Epithelial cell of proximal tubule (primary cell): ENCODE data around the gene ZFP64. TPM values are rescaled to one million over a fixed set of nuclear protein-coding genes. Genes with fewer than 3 reads are reported as not detected.

Experiments used
- DNase-seq: peaks from one replicate; pipeline ENCODE4 v3.0.0-alpha.2; 2011; ENCODE audit warnings: low read depth
- H3K4me3 ChIP-seq: 2 replicates; pipeline ENCODE4 v1.5.1; 2011; ENCODE audit warnings: low read depth, mild to moderate bottlenecking, low read length
- total RNA-seq: library from RNA; depleted of rRNA; stranded (reverse); fragments of >200 nt; gene quantifications from 2 replicates; pipeline ENCODE4 v1.2.3, GENCODE V29; 2015
- TF ChIP-seq, protein P1 (sequence below): conservative IDR thresholded peaks from 2 replicates; pipeline ENCODE4 v1.5.1; 2012; ENCODE audit warnings: low read depth, mild to moderate bottlenecking, low read length

ZFP64 gene
- total RNA-seq, 1 donor from 2014 or later = 66.4 TPM

DNA sequence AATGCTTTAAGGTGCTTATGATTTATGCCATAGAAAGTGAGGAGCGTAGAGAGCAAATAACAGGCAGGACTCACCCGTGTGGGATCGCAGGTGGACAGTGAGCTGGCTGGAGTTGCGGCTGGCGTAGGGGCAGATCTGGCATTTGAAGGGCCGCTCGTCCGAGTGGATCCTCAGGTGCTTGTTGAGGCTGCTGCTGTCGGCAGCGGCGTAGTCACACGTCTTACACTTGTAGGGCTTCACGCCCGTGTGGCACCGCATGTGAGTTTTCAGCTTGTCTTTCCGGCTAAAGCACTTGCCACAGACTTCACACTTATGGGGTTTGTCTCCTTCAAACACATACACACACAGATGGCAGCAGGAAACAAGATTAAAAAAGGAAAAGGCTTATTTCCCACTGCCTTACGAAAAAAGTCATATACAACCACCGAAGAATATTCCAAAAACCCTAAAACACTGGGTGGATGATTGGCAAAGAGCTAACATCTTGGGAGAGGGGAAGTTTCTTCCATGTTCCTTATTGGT lies 31.5 kb downstream of the ZFP64 start:
- H3K4me3 ChIP-seq = no peak overlapping the region
- no peak for DNase-seq
- TF ChIP-seq, protein P1, sequence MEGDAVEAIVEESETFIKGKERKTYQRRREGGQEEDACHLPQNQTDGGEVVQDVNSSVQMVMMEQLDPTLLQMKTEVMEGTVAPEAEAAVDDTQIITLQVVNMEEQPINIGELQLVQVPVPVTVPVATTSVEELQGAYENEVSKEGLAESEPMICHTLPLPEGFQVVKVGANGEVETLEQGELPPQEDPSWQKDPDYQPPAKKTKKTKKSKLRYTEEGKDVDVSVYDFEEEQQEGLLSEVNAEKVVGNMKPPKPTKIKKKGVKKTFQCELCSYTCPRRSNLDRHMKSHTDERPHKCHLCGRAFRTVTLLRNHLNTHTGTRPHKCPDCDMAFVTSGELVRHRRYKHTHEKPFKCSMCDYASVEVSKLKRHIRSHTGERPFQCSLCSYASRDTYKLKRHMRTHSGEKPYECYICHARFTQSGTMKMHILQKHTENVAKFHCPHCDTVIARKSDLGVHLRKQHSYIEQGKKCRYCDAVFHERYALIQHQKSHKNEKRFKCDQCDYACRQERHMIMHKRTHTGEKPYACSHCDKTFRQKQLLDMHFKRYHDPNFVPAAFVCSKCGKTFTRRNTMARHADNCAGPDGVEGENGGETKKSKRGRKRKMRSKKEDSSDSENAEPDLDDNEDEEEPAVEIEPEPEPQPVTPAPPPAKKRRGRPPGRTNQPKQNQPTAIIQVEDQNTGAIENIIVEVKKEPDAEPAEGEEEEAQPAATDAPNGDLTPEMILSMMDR = no peak

DNA sequence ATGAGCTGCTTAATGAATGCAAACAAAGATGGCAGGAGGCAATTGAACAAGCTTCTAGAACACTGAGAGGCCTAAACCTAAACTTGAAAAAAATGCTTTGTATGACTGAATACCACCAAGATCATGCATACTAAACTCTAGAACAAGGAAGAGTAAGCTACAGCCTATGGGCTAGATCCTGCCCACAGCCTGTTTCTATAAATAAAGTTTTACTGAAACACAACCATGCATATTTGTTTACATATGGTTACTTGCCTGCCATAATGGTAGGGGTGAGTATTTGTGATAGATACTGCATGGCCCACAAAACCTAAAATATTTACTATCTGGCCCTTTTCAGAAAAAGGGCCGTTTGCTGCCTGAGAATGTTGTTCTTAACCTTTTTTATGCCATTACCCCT lies 37.0 kb downstream of the ZFP64 start:
- no peak for DNase-seq
- TF ChIP-seq, protein P1 = no peak
- H3K4me3 ChIP-seq = no peak overlapping the region

DNA sequence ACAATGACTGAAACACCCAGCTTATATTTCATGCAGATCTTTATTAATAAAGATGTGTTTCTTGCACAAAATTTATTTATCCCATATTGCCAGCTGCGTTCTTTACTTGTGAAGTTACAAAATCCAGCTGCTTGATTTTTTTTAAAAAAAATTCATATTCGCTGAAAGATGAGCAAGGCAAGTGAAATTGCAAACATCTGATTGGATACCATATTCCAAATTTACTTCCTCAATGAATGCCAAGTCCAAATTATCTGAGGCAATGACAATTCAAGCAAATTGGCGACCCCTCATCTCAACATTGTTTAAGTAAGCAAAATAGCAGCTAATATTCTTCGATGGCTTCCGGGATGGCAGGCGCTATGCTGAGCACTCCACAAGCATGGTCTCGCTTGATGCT lies 37.7 kb downstream of the ZFP64 start:
- no peak for DNase-seq
- no peak overlapping the region for H3K4me3 ChIP-seq
- TF ChIP-seq, protein P1 = no peak

DNA sequence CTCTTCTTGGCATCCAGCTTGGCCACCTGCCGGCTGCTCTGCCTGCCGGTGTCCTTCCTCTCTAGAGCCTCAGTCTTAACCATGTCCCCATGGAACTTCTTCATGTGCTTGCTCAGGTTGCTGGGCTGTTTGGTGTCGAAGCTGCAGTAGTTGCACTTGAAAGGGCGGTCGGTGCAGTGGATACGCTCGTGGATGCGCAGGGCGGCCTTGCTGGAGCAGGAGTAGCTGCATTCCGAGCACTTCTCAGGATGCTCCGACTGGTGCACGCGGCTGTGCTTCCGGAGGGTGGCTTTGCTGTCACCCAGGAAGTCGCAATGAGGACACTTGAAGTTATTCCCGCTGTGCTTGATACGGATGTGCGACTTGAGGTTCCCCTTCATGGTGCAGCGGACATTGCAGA lies 38.7 kb downstream of the ZFP64 start:
- no peak for DNase-seq
- H3K4me3 ChIP-seq = no peak overlapping the region
- TF ChIP-seq, protein P1 = no peak

DNA sequence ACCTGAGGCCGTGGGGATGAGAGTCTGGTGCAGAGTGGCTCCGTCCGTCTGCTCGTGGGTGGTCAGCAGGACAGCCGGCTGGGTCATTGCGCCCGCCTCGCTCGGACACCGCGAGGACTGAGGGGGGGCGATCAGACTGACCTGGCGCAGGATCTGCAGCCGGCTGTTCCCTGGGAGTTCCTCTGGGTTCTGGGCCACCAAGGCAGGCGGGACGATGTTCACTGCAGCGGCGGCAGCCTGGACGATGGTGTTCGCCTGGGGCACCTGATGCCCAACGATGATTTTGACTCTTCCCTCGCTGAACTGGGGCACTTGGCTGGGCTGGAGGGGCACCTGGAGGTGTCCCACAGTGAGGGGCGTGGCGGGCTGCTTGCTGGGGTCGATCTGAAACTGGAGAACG lies 39.2 kb downstream of the ZFP64 start:
- TF ChIP-seq, protein P1 = no peak
- DNase-seq = no peak

DNA sequence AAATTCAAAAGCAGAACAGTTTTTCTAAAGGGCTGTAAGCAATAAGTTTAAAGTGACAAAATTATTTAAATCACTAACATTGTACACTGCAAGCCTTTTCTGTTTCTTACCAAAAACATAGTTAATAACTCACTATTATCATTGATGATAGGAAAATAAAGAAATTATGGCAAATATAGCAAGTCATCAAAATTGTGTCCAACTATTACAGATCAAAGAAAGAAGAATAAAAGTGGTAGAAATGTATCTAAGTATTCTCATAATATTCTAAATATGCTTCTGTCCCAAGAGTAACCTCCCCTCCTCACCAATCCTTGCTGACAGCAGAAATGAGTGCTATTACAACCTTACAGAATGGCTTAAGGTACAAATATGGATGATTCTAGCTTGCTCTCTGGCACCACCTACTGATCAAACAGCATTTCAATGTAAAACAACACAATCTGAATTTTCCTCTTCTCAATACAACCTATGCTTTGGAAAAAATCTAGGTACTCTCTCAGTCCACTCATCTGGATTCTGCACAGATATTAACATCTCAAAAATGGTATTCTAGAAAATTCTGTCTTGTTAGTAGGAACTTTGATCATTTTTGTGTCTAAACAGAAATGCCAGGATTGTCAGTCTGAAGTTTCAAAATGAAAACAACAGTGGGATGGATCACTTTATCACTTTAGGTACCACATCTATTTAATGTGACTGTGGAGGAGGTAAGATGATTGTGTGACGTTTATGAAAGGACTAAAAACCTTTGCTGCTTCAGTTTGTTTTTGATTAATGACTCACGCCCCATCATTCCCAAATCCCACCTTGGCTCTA lies 40.9 kb downstream of the ZFP64 start:
- TF ChIP-seq, protein P1 = peak; percentile 89
- peak; percentile 7 for DNase-seq
- H3K4me3 ChIP-seq = no peak overlapping the region

More for the DNA sequence above, 39.2 kb downstream of the ZFP64 start:
- no peak overlapping the region for H3K4me3 ChIP-seq

DNA sequence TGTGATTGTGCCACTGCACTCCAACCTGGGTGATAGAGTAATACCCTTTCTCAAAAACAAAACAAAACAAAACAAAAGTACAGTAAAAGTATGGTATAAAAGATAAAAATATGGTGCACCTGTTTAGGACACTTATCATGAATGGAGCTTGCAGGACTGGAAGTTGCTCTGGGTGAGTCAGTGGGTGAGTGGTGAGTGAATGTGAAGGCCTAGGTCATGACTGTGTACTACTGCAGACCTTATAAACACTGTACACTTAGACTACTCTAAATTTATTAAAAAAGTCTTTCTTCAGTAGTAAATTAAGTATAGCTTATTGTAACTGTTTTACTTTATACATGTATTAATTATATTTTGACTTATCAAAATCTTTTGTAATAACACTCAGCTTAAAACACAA lies 46.0 kb downstream of the ZFP64 start:
- no peak for DNase-seq
- TF ChIP-seq, protein P1 = no peak
- H3K4me3 ChIP-seq = no peak overlapping the region
